SIG-M5 (cell line): ENCODE results near the gene GPR146.
A peak's percentile ranks its signal among the peaks of the same experiment; 100 is the strongest.
"Not testable (repeated sequence)": the region's sequence is repeated elsewhere in the genome, so short reads cannot be mapped to it uniquely, and the experiment has no call there.

Experiments used
- DNase-seq: peaks from one replicate; lab custom pipeline; 2025; lab: John Stamatoyannopoulos, UW

The GPR146 gene

GRCh38 chr7:1044189-1045068, at the start of gene GPR146:
GPR146 (plus strand) TSS chr7:1044546; CDS start chr7:1057516, 12,970 bp downstream.
- DNase-seq: peak; percentile 6

- DNase-seq: no peak
Measured at GRCh38 chr7:994592-995308, 49.6 kb upstream of the GPR146 start.

GRCh38 chr7:995571-995970, 48.8 kb upstream of the GPR146 start:
- no peak for DNase-seq

GRCh38 chr7:996079-996872, 48.1 kb upstream of the GPR146 start:
- DNase-seq: no peak

- no peak for DNase-seq
Measured at GRCh38 chr7:997404-998395, 46.6 kb upstream of the GPR146 start.

GRCh38 chr7:999149-999879, 45.0 kb upstream of the GPR146 start:
- no peak for DNase-seq

- DNase-seq: no peak
Measured at GRCh38 chr7:999941-1000935, 44.1 kb upstream of the GPR146 start.

GRCh38 chr7:1001069-1001770, 43.1 kb upstream of the GPR146 start:
- not testable (repeated sequence) for DNase-seq

GRCh38 chr7:1002026-1002425, 42.3 kb upstream of the GPR146 start:
- not testable (repeated sequence) for DNase-seq

- not testable (repeated sequence) for DNase-seq
Measured at GRCh38 chr7:1002445-1002844, 41.9 kb upstream of the GPR146 start.

GRCh38 chr7:1004018-1004852, 40.1 kb upstream of the GPR146 start:
- DNase-seq: no peak

GRCh38 chr7:1005303-1005702, 39.0 kb upstream of the GPR146 start:
- no peak for DNase-seq

GRCh38 chr7:1007901-1008300, 36.4 kb upstream of the GPR146 start:
- DNase-seq: no peak

GRCh38 chr7:1008733-1009363, 35.5 kb upstream of the GPR146 start:
- no peak for DNase-seq

GRCh38 chr7:1009747-1010146, 34.6 kb upstream of the GPR146 start:
- DNase-seq: no peak

GRCh38 chr7:1010226-1010625, 34.1 kb upstream of the GPR146 start:
- DNase-seq: no peak
